NCI-H82 treated with DMSO at 0.1 percent for 48 hours (cell line): ENCODE measurements around the gene SLC43A2.

Experiments
- DNase-seq: peaks from one replicate; lab custom pipeline; 2025; ENCODE audit not compliant: unreplicated experiment; lab: John Stamatoyannopoulos, UW

Gene SLC43A2

GRCh38 chr17:1643999-1644492, 15.4 kb upstream of the SLC43A2 start:
- no peak for DNase-seq

GRCh38 chr17:1643293-1643998, 14.8 kb upstream of the SLC43A2 start:
- no peak for DNase-seq

- DNase-seq, result no peak
Measured at GRCh38 chr17:1641065-1641403, 12.4 kb upstream of the SLC43A2 start.

- DNase-seq, result no peak
Measured at GRCh38 chr17:1640329-1641064, 11.9 kb upstream of the SLC43A2 start.

GRCh38 chr17:1639549-1640180, 11.0 kb upstream of the SLC43A2 start:
- no peak for DNase-seq

- DNase-seq, result no peak
Measured at GRCh38 chr17:1638624-1639300, 10.1 kb upstream of the SLC43A2 start.

- DNase-seq, result no peak
Measured at GRCh38 chr17:1638171-1638590, 9.5 kb upstream of the SLC43A2 start.

- DNase-seq, result no peak
Measured at GRCh38 chr17:1636732-1637285, 8.2 kb upstream of the SLC43A2 start.

GRCh38 chr17:1635675-1636465, 7.2 kb upstream of the SLC43A2 start:
- DNase-seq, result no peak

- no peak for DNase-seq
Measured at GRCh38 chr17:1634841-1635650, 6.4 kb upstream of the SLC43A2 start.

- DNase-seq, result no peak
Measured at GRCh38 chr17:1630662-1631061, 2.0 kb upstream of the SLC43A2 start.

GRCh38 chr17:1629504-1630310, 1.1 kb upstream of the SLC43A2 start:
- DNase-seq, result peak; percentile 38

- DNase-seq, result peak; percentile 96
Measured at GRCh38 chr17:1628856-1629503, 346 bp upstream of the SLC43A2 start.

GRCh38 chr17:1627182-1627981, 1.3 kb downstream of the SLC43A2 start:
- DNase-seq, result no peak

GRCh38 chr17:1626333-1626732, 2.3 kb downstream of the SLC43A2 start:
- peak; percentile 81 for DNase-seq

GRCh38 chr17:1625581-1625980, 3.1 kb downstream of the SLC43A2 start:
- DNase-seq, result no peak

- DNase-seq, result no peak
Measured at GRCh38 chr17:1625053-1625452, 3.6 kb downstream of the SLC43A2 start.
